Measurements from ENCODE around the gene ACVR2B. TPM values are rescaled to one million over a fixed set of nuclear protein-coding genes. Genes with fewer than 3 reads are reported as not detected.

Gene ACVR2B
- total RNA-seq, 1 donor from 2014 or later: 9.0 TPM

DNA sequence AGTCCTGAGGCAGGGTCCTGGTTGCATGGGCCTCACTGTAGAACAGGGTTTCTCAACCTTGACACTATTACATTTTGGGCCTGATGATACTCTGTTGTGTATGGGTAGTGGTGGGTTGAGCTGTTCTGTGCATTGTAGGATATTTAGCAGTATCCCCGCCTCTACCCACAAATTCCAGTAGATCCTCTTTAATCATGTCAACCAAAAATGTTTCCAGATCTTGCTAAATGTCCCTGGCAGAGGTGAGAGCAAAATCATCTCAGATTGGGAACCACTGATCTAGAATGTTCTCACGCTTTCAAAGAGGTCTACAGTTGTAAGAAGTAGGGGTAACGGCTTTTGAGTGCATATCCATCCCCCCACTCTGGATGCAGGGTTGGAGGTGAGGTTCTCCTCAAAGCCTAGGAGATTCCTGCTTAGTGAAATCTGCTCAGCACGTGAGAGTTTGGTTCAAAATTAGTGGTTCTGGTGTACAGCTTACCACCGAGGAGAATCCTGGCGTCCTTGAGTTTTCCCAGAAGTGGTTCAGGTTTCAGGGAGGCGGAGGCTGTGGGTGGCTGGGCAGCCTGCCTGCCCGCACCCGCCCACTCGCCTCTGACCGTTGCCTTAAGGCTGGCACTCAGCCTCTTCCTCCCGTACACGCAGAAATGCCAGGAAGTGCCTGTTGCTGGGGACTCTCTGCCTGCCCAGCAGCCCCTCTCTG, 5.3 kb downstream of the ACVR2B start:
- DNase-seq: no peak

DNA sequence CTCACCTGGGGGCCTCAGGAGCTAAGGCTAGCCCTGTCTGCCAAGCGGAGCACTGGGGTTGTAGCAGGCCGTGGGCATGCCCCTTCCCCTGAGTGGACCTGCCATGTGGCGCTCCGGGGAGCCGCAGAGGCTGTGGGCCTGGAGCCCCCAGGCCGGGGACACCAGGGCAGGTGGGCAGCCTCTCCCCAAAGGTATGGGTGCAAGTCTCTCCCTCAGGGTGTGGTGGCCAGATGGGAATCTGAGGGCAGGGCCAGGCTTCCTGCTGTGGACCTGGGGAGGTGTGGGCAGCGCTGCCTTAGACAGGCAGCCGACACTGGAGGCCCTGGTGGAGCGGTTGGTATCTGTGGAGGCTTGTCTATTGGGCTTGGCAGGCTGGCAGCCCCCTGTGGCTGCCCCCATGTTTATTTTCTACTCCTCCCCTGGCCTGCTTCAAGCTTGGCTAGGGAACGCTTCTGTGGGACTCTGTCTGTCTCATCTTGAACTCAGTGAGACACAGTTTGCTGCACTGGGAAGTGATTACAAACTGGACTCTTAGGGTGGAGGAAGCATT, 5.9 kb downstream of the ACVR2B start:
- no peak for DNase-seq

DNA sequence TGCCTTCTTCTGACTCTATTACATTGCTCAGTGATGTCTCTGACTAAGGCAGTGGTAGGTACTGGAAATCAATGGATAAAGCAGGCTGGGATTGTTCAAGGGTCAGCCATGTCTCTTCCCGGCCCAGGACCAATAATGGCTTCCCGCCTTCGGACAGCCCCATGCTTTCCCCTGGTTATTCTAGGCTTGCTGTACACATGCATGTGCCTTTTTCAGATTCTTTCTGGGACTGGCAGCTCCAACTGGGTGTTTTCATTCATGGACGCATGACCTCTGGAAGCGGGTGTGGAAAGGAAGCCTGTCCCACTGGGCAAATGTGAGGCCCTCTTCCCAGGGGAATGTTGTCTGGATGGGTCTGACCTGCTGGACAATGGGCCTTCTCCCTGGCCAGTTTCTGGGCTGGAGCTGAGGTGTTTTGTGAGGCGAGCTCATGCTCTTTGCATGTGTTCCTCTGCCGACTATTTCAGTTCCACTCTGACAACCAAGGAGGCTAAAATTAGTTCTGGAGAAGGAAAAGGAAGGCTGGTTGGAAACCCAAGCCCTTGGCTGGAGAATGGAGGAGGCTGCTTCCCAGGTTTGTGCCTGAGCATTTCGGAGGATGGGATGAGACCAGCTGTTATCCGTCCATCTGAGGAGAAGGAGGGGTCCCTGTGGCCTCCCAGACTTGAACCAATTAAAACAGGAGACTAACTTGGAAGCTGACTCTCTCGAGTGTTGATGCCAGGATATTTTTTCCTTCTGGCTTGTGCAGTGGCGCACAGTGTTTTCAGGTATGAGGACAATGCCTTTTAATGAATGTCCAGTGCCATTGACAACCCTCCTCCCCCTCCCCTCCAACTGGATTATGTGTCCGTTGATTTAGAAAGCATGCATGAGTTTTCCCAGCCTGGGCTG, 6.9 kb downstream of the ACVR2B start:
- no peak for DNase-seq

DNA sequence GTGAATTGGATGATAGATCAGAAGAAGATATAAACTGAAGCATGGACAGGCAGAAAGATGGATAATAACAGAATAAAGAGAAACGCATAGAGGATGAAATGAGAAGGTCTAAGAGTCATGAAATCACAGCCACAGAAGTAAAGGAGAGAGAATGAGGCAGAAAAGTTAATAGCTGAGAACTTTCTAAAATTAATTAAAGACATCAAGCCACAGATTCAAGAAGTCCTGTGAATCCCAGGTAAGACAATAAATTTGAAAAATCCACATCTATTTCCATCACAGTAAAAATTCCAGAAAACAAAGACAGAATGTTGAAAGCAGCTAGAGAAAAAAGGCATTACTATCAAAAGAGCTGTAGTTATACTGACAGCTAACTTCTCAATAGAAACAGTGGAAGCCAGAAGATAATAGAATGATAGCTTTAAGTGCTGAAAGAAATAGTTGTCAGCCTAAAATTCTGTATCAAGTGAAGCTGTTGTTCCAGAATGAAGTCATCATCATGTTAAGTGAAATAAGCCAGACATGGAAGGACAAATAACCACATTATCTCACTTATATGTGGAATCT, 12.0 kb downstream of the ACVR2B start:
- no peak for DNase-seq

DNA sequence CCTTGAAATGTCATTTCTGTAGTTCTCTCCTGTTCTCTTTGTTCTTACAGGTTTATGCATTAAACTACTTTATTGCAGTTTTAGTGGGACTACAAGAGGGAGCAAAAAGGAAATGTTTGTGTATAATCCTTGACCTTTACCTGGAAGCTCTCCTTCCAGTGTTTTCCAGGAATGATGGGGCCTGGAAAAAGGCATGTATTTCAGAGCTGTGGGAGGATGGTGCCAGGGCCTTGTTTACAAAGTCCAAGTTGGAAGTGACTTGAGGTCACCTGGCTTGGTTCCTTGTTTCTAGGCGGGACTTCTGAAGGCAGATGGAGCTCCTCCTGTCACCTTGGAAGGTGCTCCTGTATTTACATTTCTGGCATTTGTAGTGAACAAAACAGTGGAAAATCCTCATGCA, 15.1 kb downstream of the ACVR2B start:
- no peak for DNase-seq

DNA sequence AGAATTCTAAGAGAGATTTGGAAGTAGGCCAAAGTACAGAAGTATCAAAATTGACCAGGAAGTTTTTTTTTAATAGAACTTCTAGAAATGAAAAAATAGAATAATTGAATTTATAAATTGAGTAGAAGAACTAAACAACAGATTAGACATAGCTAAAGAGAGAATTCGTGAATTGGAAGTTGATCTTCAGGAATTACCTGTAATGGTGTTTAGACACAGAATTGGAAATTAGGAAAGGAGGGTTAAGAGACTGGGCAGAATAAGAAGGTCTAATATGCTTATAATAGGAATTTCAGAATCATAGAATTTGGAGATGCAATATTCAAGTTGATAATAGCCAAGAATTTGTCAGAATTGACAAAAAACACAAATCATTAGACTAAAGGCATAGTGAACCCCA, 16.2 kb downstream of the ACVR2B start:
- DNase-seq: no peak

DNA sequence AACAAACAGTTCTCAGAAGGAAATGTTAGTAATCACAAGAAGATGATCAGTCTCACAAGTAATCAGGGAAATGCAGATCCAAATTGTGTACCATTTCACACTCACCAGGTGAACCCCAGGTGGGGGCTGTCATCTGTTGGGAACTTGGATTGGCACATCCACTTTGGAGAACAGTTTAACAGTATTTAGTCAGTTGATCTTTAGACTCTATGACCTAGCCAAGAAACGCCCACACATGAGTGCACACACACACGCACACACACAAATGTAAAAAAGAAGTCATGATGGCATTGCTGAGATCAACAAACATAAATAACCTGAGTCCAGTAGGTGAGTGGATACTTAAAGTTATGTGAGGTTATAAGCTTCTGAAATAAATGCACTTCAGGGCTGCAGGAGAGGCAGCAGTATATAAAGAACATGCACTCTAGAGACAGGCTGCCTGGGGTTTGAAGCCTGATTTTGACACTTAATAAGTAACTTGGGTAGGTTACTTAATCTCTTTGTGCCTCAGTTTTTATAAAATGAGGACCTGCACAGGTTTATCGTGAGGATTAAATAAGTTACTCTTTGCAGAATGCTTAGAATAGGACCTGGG, 17.7 kb downstream of the ACVR2B start:
- no peak for DNase-seq

DNA sequence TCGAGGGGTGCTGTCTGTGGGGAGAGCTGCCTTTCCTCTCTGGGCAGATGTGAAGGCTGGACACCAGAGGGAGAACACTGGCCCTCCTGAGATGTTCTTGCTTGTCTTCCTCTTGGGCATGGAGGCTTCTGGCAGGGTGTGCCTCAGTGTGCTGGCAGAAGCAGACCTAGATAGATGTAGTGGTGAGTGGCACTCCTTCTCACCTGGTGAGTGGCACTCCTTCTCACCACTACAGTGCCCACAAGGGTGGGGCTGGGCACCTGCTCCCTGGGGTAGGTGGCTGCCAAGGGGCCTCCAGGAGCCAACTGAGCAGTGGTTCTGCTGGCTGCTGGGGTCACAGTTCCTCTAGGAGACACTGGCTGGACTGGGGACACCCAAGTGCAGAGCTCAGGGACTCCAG, 18.7 kb downstream of the ACVR2B start:
- DNase-seq: no peak

DNA sequence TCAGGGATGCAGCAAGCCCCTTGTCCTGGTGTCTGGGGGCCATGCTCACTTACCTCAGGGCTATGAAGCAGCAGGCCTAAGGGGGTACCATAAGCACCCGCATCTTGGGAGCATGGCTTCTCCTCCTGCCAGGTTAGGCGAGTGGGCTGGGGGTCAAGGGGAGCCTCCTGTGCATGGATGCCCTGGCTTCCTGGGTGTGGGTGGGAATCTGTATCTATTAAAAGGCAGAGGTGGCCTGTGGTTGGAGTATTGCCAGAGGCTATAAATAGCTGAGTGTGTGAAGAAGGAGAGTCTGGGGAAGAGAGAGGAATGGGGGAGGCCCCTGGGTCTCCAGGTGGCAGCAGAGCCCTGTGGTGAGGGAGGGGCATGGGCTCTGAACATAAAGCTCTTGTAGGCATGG, 19.5 kb downstream of the ACVR2B start:
- no peak for DNase-seq

DNA sequence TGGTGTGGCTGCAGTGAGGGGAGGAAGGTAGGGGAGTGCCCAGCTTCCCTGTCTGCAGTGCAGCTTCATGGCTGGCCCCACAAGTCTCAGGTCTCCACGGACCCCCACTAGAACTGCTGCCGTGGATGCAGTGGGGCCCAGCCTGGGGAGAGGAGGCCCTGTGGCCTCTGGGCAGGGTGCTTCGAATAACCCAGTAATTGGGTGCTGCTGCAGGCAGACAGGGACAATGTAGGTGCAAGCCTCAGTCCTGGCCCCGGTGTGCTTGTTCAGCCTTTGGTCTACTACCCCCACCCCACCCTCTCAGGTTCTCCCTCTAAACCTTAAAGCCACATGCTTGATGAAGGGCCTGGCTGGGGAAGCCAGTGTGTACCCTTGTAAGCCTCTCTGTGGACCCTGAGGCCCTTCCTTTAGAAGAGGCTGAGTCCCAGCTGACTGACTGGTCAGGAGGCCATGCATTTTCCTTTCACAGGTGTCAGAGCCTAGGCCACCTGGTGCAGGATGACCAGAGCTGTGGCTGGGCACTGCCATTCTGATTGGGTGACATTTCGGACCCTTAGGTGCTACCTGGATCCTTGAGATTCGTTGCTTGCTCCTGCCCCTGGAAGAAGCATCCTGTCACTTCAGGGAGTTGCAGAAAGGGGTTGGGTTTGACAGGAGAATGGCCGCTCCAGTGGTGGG, 21.4 kb downstream of the ACVR2B start:
- no peak for DNase-seq

DNA sequence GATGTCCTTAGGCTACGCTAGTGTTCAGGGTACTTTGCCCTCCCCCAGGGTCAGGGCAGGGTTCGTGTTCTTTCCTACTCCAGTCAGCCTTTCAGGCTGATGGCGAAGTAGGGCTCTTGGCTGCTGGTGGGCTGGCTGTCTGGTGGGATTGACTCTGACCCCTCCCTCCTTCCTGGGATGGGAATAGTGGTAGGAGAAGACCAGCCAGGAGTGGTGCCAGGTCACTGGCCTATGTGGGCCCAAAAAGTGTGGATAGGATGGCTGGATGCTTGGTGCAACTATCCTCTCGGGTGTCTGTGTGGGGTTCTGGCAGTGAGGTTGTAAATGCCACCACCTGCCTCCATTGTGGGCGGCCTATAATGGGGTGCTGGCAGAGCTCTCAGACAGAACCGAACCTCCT, 22.0 kb downstream of the ACVR2B start:
- no peak for DNase-seq

DNA sequence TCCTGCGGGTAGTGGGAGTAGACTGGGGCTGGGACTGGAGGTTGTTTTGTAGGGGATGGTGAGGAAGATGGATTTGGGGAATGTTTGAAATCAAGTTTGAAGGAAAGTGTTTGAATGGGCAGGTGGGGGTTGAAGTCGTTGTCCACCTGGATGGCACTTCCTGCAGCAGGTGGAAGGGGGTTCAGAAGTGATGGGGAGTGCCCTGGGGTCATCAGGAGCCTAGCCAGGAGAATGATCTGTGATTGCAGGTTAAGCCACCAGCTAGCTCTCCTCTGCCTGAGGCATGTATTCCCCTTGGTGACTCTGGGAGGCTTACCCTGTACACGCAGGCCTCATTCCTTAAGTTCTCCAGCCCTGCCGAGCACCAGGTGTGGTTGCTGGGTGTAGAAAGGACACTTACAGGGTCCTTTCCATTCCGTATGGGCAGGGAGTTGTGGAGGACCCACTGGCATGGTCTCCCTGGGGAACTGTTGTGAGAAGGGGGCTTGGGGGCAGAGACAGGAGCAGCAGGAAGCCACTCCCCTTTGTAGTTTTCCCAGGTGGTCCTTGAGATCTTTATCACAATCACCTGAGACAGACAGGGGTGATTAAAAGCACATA, 22.6 kb downstream of the ACVR2B start:
- no peak for DNase-seq

DNA sequence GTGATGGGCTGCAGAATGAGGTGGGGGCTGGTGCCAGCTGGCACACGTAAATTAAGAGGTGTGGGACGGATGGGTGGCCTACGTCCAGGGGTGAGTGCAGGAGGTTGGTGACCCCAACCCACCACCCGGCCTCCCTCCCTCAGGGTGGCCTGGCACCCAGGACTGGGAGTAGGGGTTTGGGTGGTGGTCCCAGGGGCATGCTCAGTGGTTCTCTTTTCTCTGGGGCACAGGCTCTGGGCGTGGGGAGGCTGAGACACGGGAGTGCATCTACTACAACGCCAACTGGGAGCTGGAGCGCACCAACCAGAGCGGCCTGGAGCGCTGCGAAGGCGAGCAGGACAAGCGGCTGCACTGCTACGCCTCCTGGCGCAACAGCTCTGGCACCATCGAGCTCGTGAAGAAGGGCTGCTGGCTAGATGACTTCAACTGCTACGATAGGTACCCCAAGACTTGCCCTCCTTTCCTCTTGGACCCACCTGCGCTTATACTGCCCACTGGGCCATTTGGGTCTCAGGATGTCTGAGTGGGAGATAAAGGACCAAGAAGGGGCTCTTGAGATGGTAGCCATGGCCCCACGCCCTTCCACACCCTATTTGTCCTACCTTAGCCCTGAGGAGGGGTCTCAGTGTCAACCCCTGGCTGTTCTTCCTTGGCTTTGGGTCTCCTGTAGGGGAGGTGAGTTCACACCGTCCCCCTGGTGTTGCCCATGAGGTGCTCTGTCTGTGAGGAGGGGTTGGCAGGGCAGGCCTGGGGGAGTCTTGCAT, 23.5 kb downstream of the ACVR2B start:
- no peak for DNase-seq

DNA sequence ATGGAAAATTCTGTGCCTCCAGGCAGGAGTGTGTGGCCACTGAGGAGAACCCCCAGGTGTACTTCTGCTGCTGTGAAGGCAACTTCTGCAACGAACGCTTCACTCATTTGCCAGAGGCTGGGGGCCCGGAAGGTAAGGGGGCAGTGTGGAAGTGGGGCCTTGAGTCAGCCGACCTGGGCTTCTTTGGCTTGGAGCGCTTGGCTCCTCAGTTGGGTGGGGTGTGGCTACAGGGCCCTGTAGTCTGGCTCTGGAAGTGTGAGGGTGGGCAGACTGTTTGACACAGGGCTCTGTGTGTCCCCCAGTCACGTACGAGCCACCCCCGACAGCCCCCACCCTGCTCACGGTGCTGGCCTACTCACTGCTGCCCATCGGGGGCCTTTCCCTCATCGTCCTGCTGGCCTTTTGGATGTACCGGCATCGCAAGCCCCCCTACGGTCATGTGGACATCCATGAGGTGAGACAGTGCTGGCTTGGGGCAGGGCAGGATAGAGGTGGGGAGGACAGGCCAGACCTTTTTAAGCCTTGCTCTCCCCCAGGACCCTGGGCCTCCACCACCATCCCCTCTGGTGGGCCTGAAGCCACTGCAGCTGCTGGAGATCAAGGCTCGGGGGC, 24.3 kb downstream of the ACVR2B start:
- DNase-seq: no peak

DNA sequence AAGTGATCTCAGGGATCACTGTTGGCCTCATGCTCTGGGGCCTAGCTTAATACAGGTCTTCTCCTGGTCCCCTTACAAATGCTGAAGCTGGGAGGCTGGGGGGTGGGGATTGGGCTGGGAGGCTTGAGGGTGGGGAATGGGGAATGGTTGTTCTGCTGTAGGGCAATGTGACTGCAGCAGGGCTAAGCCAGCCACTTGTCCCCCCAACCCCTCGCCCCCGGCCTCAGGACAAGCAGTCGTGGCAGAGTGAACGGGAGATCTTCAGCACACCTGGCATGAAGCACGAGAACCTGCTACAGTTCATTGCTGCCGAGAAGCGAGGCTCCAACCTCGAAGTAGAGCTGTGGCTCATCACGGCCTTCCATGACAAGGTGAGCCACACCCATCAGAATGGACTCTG, 25.2 kb downstream of the ACVR2B start:
- no peak for DNase-seq

DNA sequence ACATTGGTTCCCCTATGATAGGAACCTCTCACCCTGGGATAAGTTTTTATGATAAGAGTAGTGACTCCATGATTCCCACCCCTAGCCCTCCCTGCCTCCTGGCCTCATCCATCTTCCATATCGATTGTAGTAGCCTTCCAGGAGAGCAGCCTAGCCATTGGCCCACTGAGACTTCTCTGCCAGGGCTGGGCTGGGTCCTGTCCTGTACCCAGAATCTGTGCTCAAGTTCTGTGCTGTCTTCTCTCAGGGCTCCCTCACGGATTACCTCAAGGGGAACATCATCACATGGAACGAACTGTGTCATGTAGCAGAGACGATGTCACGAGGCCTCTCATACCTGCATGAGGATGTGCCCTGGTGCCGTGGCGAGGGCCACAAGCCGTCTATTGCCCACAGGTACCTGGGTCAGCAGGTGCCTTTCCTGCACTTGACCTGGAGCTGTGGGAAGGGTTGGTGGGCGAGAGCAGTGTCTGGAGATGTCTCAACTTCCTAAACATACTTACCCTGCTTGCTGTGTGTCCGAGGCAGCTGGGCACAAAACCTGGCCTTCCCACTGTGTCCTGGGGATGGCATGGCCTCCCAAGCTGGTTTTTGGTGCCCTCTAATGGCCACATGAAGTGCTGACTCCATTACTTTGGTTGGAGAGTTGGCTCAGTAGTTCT, 25.9 kb downstream of the ACVR2B start:
- peak; percentile 8 for DNase-seq

DNA sequence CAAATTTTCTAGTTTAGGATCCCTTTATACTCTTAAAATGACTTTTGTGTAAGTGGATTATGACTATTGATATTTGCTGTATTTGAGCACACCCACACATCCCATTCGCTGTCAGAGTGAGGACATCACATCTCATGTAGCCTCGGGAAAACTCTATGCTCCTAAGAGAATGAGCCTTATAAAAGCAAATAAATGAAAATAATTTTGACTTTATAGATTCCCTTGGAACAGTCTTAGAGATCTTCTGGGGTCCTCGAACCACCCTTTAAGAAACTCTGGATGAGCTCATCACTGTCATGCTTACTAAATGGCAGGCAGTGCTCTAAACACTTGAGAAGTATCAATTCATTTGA, 26.4 kb downstream of the ACVR2B start:
- no peak for DNase-seq

DNA sequence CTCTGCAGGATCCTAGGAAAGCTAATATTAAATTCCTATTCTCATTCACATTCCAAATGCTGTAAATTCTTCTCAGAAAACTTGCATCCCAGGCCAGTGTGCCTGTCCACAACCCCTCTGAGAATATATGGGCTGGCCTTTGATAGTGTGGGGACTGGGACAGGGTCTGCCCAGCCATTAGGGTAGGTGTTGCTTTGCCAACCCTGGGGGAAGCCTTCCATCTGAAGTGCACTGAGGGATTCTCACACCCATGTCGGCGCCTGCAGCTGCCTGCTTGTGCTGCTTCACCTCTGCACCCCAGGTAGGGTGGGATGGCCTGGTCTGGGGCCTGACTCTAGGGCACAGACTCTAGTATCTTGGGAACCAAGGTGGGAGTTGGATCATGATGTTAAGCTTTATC, 27.2 kb downstream of the ACVR2B start:
- DNase-seq: no peak

DNA sequence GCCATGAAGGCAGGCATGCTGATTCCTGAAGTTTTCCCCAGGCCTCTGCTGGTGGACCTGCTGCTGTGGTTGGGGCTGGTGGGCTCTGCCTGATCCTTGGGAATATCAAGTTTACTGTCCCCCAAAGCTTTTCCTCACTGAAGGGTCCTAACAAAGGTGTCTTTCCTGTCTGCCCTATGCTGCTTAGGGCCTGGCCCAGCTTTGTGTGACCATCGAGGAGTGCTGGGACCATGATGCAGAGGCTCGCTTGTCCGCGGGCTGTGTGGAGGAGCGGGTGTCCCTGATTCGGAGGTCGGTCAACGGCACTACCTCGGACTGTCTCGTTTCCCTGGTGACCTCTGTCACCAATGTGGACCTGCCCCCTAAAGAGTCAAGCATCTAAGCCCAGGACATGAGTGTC, 29.3 kb downstream of the ACVR2B start:
- no peak for DNase-seq

DNA sequence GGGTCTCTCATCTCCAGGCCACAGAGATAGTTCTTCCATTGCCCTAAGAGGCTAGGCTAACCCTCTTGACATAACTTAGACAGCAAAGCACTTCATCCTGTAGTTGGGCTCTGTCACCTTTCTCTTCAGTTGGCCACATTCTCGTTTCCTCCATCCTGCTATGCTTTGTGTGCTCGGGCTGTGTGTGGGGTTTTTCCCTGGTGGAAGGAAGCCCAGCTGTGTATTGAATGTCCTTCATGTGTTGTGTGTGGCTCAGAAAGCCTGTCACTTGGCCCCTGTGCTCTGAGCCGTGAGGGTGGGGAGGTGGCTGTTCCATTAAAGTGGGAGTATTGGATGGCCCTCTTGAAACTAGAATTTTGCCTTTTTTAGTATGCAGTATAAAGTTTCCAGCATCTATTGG, 33.6 kb downstream of the ACVR2B start:
- no peak for DNase-seq

Measured in skin of body (tissue), 2 donors.